RWPE2 (cell line): ENCODE measurements around the gene SDCBP2.

Experiments
- ATAC-seq: fragments of 200-7000 bp; cut with Tn5 transposase; 3 replicates; pipeline ENCODE4 v1.9.1; 2021; ENCODE audit warnings: low read depth
- DNase-seq: peaks from one replicate; pipeline ENCODE4 v3.0.0-alpha.2; 2020; ENCODE audit warnings: low spot score
- H3K27ac ChIP-seq: fragments of 450-650 bp; 2 replicates; pipeline ENCODE4 v1.5.1; 2017; ENCODE audit warnings: mild to moderate bottlenecking; ENCODE audit not compliant: poor library complexity, severe bottlenecking
- H3K27me3 ChIP-seq: fragments of 250-450 bp; sonication (Bioruptor Pico); 2 replicates; pipeline ENCODE4 v1.5.1; 2021; ENCODE audit warnings: mild to moderate bottlenecking, moderate library complexity; ENCODE audit not compliant: insufficient read depth, poor library complexity, severe bottlenecking
- H3K36me3 ChIP-seq: fragments of 250-450 bp; sonication (Bioruptor Pico); 2 replicates; pipeline ENCODE4 v1.5.1; 2020; ENCODE audit warnings: low read depth, mild to moderate bottlenecking, moderate library complexity
- H3K4me1 ChIP-seq: fragments of 250-450 bp; sonication (Bioruptor Pico); 2 replicates; pipeline ENCODE4 v1.5.1; 2021; ENCODE audit warnings: mild to moderate bottlenecking, moderate library complexity; ENCODE audit not compliant: insufficient read depth, poor library complexity, severe bottlenecking
- H3K4me3 ChIP-seq: fragments of 250-450 bp; sonication (Bioruptor Pico); 2 replicates; pipeline ENCODE4 v1.5.1; 2021; ENCODE audit warnings: mild to moderate bottlenecking, moderate library complexity; ENCODE audit not compliant: severe bottlenecking
- H3K9me3 ChIP-seq: fragments of 250-450 bp; sonication (Bioruptor Pico); 2 replicates; pipeline ENCODE4 v1.5.1; 2021; ENCODE audit warnings: mild to moderate bottlenecking, moderate library complexity; ENCODE audit not compliant: severe bottlenecking
- CTCF ChIP-seq: fragments of 450-650 bp; IDR thresholded peaks from one replicate; pipeline ENCODE4 v1.5.1; 2017; ENCODE audit warnings: mild to moderate bottlenecking, moderate library complexity; ENCODE audit not compliant: poor library complexity, severe bottlenecking

Gene SDCBP2

GRCh38 chr20:1300083-1300840 is 28.7 kb downstream of the SDCBP2 start:
- Histone ChIP-seq H3K27me3 (no peaks in the 10 kb centered on the region), H3K9me3 (no peaks in the 10 kb centered on the region), H3K27ac (peak overlapping the region; percentile 16), H3K4me3 (no peak overlapping the region), H3K4me1 (peaks cover 8% of the 10 kb centered on the region), H3K36me3 (no peaks in the 10 kb centered on the region)
- ATAC-seq: no peak; the same call in 2 of the 3 replicates
- TF ChIP-seq CTCF: no peak
- DNase-seq: no peak

- Histone ChIP-seq H3K4me1 (peaks cover 8% of the 10 kb centered on the region), H3K9me3 (no peaks in the 10 kb centered on the region), H3K27ac (no peak overlapping the region), H3K36me3 (no peaks in the 10 kb centered on the region), H3K4me3 (no peak overlapping the region), H3K27me3 (no peaks in the 10 kb centered on the region)
- no peak for TF ChIP-seq CTCF
- ATAC-seq: peak; percentile 34; the same call in 1 of the 3 replicates
- no peak for DNase-seq
These were observed 29.4 kb downstream of the SDCBP2 start for GRCh38 chr20:1299522-1299921.

GRCh38 chr20:1298888-1299511 is 29.9 kb downstream of the SDCBP2 start:
- Histone ChIP-seq H3K9me3 (no peaks in the 10 kb centered on the region), H3K27me3 (no peaks in the 10 kb centered on the region), H3K27ac (no peak overlapping the region), H3K36me3 (no peaks in the 10 kb centered on the region), H3K4me3 (no peak overlapping the region), H3K4me1 (peaks cover 8% of the 10 kb centered on the region)
- no peak for DNase-seq
- ATAC-seq: no peak
- TF ChIP-seq CTCF: no peak

- Histone ChIP-seq H3K9me3 (no peaks in the 10 kb centered on the region), H3K27me3 (no peaks in the 10 kb centered on the region), H3K4me1 (peaks cover 8% of the 10 kb centered on the region), H3K27ac (no peak overlapping the region), H3K4me3 (no peak overlapping the region), H3K36me3 (no peaks in the 10 kb centered on the region)
- ATAC-seq: no peak
- no peak for DNase-seq
- TF ChIP-seq CTCF: no peak
These were observed 30.8 kb downstream of the SDCBP2 start for GRCh38 chr20:1298166-1298565.

- no peaks in the 10 kb centered on the region for H3K9me3 ChIP-seq
- H3K27ac ChIP-seq: no peak overlapping the region
- no peak for DNase-seq
- H3K27me3 ChIP-seq: no peaks in the 10 kb centered on the region
- no peak overlapping the region for H3K4me3 ChIP-seq
- peaks cover 8% of the 10 kb centered on the region for H3K4me1 ChIP-seq
- TF ChIP-seq CTCF: no peak
- no peaks in the 10 kb centered on the region for H3K36me3 ChIP-seq
- no peak for ATAC-seq
These were observed 31.5 kb downstream of the SDCBP2 start for GRCh38 chr20:1297486-1297885.
